HS-5 (cell line): Measurements from ENCODE around the gene SKIL.

ENCODE experiments used
- DNase-seq: peaks from one replicate; pipeline ENCODE4 v3.0.0-alpha.2; 2012; ENCODE audit warnings: low read depth

The SKIL gene

GRCh38 chr3:170350515-170351413, 6.8 kb upstream of the SKIL start:
- no peak for DNase-seq

- DNase-seq: no peak
Measured at GRCh38 chr3:170352936-170353335, 4.6 kb upstream of the SKIL start.

GRCh38 chr3:170353485-170353884, 4.0 kb upstream of the SKIL start:
- no peak for DNase-seq

GRCh38 chr3:170354760-170355159, 2.8 kb upstream of the SKIL start:
- no peak for DNase-seq

DNA sequence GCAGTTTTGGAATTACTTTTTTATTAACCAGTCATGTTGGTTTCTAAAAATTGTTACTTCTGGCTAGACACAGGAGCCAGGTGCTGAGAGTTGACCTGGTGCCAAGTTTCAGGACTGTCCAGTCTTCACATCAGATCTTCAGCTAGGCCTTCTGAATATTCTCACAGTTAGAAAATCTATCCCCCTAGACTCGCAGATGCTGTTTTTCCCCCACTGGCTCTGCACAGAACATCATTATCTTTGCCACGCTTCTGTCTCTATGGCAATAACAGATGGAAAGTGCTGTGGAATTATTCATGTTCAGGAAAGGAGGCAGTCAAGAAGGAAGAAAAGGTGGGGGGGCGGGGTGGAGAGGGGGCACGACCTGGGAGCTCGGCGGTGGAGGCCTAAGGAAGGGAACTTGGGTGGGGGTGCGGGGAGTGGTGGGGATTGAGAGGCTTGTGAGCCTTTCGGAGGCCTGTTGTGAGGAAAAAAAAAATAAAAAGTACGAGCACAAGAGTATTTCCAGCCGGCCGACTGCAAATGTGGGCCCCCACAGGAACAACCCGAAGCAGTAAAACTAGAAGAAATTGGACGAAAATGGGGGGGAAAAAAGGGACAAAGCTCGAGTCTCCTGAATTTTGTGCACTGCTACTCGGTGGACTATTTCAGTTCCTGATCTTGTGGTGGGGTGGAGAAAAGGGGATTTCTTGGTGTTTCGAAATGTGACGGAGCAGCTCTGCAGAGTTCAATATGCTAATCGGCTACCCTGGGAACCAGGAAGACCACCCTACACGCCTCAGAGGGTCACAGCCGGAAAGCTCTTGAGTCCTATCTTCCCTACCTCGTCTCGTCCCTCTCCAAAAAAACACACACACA, 1.5 kb upstream of the SKIL start:
- DNase-seq: no peak

DNA sequence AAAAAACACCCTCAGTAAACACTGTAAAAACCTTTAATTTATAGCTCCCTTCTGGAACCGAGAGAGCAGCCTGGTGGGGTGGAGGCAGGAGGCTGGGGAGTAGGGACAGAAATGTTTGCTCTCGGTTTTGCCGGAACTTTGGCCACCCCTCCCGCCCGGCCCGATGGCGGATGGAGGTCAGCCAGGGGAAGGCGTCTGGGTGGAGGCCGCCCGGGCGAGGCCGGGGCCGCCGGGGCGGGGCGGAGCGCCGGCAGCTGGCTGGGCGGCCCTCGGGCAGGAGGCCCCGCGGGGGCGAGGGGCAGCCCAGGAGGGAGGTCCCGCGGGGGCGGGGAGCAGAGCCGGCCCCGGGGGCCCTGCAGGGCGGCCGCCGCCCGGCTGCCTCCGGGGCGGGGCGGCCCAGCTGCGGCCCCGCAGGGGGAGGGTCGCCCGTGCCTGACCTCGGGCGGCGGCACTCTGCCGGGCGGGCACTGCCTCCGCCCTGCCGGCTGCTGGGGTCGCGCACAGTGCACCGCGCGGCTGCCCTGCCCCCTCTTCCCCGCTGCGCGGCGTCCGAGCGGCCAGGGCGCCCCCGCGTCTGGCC, 829 bp upstream of the SKIL start:
- DNase-seq: peak; percentile 31

DNA sequence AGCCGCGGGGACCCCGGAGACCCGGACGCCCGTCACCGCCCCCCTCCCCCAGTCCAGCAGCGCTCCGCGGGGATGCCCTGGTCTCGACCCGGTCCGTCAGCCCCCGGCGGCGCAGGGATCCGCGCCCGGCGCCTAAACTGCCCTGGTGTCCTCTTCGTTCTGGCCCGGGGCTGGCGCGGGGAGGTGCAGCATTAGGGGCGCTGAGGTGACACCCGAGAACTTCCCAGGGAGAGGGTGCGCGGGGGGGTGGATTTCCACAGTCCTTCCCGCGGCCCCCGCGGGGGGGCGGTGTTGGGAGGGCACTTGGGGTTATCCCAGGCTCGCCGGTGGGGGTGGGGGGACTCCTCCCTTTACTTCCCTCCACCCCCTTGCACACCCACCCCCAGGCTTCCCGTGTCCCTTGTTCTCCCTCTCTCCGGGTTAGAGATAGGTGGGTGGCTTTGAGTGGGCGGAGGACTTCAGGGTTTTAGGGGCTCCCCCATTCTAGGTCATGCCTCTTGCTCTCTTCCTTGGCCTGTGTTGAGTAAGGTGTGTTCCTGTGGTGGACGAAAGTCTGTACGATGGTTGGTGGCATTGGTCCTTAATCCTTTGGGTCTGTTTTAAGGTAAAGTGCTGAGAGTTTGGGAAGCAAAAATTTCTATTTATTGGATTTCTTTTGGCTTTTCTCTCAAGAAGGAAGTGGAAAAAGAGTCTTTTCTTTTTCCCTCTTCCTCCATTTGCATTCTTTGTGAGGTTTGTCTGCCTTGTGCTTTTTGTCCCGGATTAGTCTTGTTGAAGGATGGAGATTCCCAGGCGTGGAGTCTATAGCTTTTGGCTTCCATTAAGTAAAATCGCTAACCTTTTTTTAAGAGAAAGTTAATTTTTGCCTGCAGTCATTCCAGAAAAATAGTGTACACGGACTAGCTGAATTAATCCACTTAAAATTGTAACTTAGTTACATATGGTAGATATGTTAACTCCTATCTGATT, 811 bp downstream of the SKIL start:
- no peak for DNase-seq

- no peak for DNase-seq
Measured at GRCh38 chr3:170359178-170359704, 1.7 kb downstream of the SKIL start.

- no peak for DNase-seq
Measured at GRCh38 chr3:170360466-170360865, 3.0 kb downstream of the SKIL start.

GRCh38 chr3:170360916-170361315, 3.4 kb downstream of the SKIL start:
- no peak for DNase-seq

- no peak for DNase-seq
Measured at GRCh38 chr3:170361711-170362110, 4.2 kb downstream of the SKIL start.

DNA sequence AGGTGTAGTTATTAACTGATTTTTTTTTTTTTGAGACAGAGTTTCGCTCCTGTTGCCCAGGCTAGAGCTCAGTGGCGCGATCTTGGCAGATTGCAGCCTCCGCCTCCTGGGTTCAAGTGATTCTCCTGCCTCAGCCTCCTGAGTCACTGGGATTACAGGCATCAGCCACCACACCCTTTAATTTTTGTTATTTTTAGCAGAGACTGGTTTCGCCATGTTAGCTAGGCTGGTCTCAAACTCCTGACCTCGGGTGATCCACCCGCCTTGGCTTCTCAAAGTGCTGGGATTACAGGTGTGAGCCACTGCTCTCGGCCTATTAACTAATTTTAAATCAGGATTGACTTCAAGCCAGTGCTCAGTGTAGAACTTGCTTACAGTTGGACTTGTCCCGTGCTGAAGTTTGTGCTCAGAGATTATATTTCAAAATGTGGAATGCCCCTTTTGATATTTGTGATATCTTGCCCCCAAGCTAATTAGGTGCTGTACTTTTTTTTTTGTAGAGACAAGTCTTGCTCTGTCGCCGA, 6.0 kb downstream of the SKIL start:
- DNase-seq: no peak

GRCh38 chr3:170364965-170365364, 7.5 kb downstream of the SKIL start:
- DNase-seq: no peak

DNA sequence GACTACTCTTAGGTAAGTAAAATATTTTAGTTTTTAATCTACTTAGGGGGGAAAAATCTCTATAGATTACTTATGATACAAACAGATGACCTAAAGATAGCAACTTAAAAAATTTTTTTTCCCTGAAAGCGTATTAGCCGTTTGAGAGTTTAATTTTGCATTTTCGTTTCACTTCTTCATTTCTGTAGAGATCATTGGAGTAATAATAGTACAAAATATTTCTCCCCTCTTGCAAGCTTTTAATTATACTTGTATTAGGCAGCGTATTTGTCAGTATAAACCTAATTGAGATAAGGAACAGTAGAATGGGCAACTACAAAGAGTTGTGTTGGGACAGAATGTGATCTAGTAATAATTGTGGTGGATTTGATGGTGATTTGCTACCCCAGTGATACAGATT, 10.3 kb downstream of the SKIL start:
- no peak for DNase-seq

DNA sequence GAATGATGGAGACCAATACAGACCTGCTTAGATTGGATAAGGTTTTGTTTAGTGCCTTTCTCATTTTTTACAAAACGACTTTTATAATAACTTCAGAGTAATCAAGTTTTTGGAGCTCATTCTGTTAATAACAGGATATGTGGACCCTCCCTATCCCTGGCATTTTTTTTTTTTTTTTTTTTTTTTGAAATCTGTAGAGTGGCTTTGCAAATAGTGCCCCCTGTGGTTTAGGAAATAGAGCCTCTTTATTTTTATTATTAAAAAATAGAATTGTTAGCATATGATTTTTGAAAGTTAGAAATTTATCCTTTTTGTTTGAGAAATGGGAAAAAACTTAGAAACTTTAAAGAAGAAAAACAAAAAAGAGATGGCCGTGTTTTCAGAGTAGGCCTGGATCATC, 11.4 kb downstream of the SKIL start:
- DNase-seq: no peak

DNA sequence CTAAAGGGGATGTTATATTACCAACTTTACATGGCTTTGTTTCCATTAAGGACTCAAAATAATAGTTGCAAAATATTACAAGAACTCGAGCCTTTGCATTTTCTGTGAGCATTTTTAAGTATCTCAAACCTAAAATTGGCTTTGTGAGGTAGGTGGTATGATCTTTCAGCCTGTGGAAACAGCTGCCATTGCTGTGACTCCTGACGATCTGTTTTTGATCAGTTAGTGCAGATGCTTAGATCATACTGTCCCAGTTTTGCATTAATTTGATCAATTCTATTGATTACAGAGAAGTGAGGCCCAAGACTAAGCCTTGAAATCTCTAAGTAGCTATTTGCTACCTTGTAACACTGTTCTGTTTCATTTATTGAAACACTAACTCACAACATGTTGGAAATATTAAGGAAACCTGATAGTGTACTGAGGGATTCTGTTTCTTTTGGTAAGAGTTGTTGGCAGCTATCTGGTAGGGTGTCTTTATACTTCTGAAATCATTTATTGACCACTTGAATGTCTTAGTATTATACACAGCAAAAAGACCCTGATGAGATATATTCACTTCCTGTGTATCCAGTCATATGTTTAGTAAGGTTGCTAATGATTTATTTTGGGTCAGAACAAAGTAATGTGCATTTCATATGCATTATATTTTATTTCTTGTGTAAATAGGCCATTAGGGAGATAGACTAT, 14.8 kb downstream of the SKIL start:
- no peak for DNase-seq

GRCh38 chr3:170383567-170383966, 26.1 kb downstream of the SKIL start:
- DNase-seq: no peak

DNA sequence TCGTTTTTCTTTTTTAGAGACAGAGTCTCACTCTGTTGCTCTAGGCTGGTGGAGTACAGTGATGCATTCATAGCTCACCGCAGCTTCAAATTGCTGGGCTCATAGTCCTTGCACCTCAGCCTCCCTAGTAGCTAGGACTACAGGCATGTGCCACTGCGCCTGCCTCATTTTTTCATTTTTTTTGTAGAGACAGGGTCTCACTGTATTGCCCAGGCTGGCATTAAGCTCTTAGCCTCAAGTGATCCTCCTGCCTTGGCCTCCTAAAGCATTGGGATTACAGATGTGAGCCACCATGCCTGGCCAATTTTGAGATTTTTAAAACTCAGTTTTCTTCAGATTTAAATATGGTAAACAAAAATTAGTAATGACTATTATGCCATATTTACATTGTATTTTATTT, 29.0 kb downstream of the SKIL start:
- no peak for DNase-seq

DNA sequence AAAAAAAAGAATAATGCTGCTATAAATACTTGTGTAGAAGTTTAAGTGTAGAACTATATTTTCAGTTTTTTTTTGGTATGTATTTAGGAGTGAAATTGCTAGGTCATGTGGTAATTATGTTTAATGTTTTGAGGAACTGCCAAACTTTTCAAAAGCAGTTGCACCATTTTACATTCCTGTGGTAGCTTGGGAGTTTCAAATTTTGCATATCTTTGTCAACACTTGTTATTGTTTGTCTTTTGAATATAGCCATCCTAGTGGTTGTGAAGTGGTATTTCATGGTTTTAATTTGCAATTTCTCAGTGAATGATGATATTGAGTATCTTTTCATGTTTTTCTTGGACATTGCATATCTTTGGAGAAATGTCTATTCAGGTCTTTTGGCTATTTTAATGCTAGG, 30.4 kb downstream of the SKIL start:
- no peak for DNase-seq

DNA sequence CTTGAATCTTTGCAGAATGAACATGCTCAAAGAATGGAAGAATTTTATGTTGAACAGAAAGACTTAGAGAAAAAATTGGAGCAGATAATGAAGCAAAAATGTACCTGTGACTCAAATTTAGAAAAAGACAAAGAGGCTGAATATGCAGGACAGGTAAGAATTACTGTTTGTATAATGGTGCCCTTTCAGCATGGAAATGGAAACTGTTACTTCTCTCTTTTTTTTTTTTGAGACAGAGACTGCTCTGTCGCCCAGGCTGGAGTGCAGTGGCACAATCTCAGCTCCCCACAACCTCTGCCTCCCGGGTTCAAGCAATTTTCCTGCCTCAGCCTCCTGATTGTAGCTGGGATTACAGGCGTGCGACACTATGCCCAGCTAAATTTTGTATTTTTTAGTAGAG, 33.6 kb downstream of the SKIL start:
- DNase-seq: no peak

- DNase-seq: no peak
Measured at GRCh38 chr3:170397685-170398084, 40.2 kb downstream of the SKIL start.
